PC-9 (cell line): ENCODE results near the gene PRDM2.

Experiments
- CTCF ChIP-seq: fragments of 200-600 bp; sonication (generic); conservative IDR thresholded peaks from 2 replicates; pipeline ENCODE4 v1.6.1; 2017; ENCODE audit warnings: mixed run types, antibody characterized with exemption, mild to moderate bottlenecking, moderate library complexity
- EZH2 ChIP-seq: fragments of 200-600 bp; sonication (generic); IDR thresholded peaks from 2 replicates; pipeline ENCODE4 v1.8.0; 2017; ENCODE audit warnings: antibody characterized with exemption, low read depth

GRCh38 chr1:13819642-13820041, 119.7 kb downstream of the PRDM2 start:
- TF ChIP-seq CTCF (no peak), EZH2 (no peak)
